Activated CD8-positive, alpha-beta memory T cell treated with anti-CD3 and anti-CD28 coated beads for 1 hour (primary cell): ENCODE results near the gene VSNL1.

Experiments used
- DNase-seq, 2 donors: peaks; one replicate each; pipeline ENCODE4 v3.0.0-alpha.2; 2020; ENCODE audit warnings: low read depth in 1 of 2; ENCODE audit errors: extremely low read depth in 1 of 2

VSNL1 gene

GRCh38 chr2:17688600-17688999 is 148.1 kb downstream of the VSNL1 start:
- DNase-seq: no peak

- no peak for DNase-seq
Observed at GRCh38 chr2:17689010-17689409, 148.5 kb downstream of the VSNL1 start.

GRCh38 chr2:17690776-17691175 is 150.3 kb downstream of the VSNL1 start:
- no peak for DNase-seq
